Right lung (tissue), 5 donors: ENCODE results near the gene KRTAP10-10. TPM values are rescaled to one million over a fixed set of nuclear protein-coding genes. Genes with fewer than 3 reads are reported as not detected.
"Not testable (repeated sequence)": the region's sequence is repeated elsewhere in the genome, so short reads cannot be mapped to it uniquely, and the experiment has no call there.

Source experiments
- DNase-seq, 2 donors: peaks; one replicate each; pipeline ENCODE4 v3.0.0-alpha.2; 2013
- polyA plus RNA-seq, 5 donors: library from polyadenylated mRNA; unstranded; fragments of 120-200 nt; gene quantifications; one replicate each; pipeline versions ENCODE4 v1.2.1 to v1.2.3, GENCODE V29; 2013; ENCODE audit warnings: inconsistent platforms in 1 of 5, low replicate concordance in 1 of 5; ENCODE audit not compliant: insufficient read length in 5 of 5, insufficient read depth in 1 of 5

The KRTAP10-10 gene
- polyA plus RNA-seq, 5 donors = not detected

DNA sequence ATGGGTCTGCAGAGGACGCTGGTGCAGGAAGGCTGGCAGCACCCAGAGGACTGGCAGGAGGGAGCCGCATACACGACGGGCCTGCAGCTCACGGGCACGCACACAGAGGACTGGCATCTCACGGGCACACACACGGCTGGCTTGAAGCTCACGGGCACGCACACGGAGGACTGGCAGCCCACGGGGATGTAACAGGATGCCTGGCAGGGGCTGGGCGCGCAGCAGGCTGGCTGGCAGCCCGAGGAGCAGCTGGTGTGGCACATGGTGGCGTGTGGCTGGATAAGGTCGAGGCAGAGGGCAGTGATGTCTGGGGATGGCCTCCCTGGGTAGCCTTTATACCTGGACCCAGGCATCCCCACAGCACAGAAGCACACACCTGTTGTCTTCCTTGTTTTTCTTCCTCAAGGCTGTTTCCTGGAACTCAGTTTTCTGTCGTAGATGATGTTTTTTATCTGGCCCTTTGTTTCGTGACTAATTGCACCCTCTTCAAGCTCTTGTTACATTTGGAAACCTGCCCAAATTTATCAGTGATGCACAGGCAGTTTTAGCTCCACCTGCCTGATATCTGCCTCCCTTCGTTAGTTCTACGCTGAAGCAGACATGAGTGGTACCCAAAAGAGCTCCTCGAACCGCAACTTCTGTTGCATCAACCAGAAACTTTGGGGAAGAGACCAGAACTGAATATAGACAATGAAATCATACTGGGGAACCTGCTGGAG lies 44.9 kb downstream of the KRTAP10-10 start, which contains the start of gene KRTAP12-1:
KRTAP12-1 (minus strand) TSS at position 303 of the 719 bp plus-strand sequence; CDS start at position 263, 40 bp downstream.
- no peak for DNase-seq

DNA sequence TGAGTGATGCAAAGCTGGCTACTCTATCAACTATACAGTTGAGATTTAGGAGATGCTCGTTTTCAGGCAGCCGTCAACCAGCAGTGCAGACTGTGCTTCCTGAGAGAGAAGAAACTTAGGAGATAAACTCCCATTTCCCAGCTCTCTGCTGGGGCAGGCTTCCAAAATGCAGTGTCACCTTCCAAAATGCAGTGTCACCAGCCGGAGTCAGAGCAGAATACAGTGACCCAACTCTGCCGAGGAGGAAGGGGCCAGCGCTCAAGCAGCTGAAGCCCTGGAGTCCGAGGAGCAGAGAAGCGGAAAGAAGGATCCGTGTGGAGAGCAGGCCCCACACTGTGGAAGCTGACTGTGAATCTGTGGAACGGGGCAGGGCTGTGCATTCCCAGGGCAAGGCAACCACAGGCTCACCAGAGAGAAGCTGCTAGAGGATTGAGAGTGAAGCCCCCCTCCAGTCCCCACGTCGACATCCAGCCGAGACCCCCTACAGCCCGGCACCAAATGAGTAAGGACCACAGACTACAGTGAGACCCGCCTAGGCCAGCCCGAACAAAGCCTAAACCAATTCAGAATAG lies 45.5 kb downstream of the KRTAP10-10 start:
- no peak for DNase-seq

DNA sequence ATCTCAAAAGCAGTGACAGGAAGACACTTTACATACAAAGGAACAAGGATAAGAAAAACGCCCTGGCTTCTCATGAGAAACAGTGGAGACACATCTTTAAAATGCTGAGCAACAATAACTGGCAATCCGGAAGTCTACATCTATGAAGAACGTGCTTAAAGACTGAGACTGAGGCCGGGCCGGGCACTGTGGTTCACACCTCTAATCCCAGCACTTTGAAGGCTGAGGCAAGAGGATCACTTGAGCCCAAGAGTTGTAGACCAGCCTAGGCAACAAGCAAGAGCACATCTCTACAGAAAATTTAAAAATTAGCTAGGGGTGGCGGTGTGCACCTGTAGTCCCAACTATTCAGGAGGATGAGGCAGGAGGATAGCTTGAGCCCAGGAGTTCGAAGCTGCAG lies 46.9 kb downstream of the KRTAP10-10 start:
- no peak for DNase-seq

DNA sequence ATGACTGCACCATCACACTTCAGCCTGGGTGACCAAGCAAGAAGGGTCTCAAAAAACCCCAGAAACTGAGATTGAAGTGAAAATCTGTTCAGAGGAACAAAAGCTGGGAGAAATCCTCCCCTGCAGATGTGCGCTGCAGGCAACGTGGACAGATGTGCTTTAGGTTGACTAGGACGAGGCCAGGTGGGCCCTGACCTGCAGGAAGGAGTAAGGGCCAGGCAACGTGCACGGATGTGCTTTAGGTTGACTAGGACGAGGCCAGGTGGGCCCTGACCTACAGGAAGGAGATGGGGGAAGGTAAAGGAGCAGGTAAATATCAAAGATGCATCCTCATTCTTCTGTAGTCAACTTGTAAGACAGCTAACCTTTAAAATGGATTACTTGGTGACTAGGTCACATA lies 47.3 kb downstream of the KRTAP10-10 start:
- DNase-seq = no peak

DNA sequence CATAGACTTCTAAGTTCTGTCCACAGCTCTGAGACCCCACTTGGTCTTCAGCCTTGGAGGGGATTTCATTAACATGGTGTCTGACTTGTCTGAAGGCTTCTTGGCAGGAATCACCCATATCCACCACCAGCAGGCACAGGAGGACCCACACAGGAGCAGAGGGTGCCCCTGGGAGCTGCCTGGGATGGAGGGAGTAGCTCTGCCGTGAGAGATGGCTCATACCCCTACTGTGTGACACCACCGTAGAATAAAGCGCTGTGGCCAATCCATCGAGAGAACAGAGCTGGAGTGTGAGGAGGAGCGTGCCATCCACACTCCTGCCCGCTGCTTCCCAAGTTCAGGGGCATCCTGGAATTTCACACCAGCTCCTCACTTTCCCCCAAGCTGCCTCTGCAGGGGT lies 47.9 kb downstream of the KRTAP10-10 start:
- DNase-seq = not testable (repeated sequence)

DNA sequence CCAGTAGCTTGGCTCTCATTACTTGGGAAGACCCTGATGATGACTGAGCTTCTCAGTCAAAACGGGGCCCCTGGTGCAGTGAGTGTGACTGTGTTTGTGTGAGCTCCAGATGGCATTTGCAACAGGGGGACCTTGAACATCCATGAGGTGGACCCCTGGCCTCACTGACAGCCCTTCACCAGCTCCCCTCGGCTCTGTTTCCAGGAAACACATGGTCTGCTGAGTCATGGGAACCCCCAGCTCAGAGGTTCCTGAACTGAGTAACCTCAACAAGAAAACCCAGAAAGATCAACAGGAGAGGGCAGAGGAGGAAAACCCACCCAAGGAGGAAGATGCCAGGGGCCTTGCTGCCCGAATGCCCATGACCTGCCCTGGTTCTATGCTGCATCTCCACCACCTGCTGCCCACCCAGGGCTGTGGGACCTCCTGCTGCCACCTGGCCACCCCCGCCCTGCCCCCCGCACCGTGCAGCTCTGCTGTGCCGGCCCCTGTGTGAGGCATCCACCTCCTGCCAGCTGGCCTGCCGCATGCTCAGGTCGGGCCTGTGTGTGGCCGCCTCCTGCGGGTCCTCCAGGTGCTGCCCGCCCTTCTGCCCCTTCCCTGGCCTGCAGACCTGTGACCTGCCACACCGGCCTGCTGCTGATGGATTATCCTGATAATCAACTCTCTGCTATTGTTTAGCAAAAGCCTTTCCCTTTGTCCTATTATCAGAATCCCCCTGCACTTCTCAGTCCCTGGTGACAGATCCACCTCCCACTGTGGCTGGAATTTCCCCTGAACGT lies 49.0 kb downstream of the KRTAP10-10 start:
- DNase-seq = no peak

DNA sequence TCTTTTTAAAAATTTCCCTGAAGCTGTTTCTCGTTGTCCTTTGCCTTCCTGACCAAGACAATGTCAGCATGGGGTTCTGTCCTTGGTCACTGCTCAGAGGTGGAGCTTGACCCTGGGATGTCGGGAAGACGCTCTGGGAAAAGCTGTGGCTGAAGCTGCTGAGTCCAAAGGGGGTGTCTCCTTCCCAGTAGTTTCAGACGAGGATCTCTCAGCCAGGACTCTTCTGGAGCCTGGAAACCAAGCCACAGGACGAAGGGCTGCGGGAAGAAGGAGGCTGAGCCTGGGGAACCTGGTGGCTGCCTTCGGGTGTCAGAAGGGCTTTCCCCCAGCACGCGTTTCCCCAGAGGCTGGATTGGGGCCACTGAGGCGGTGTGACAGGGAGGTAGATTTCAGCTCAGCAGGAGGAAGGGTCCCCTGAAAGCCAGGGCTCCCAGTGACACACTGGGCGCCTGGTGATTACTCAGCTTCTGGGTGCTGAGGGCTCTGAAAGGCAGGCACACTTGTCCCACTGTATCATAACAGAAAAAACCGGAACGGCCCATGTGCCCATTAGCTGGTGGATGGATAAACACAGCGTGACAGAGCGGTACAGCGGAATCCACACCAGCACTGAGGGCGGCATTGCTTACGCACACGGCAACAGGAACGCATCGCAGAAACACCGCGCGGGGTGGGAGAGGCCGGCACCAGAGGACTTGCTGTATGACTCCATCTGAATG lies 49.8 kb downstream of the KRTAP10-10 start:
- DNase-seq = no peak

DNA sequence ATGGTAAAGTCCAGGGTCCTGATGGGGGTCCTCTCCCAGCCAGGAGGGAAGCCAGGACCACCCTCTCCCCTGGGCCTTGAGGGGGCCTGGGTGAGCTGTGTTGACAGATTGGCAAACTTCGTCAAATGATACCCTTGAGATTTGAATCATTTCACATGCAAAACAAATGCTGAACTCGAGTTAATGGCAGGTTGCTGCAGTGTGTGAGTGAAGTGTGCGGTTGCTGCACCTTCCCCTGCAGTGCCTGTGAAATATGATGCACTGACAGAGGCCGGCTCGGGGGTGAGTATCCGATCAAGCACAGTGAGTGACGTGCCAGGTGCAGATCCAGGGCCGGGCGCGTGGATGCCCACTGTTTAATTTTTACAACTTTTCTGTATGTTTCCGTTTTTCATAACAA lies 50.5 kb downstream of the KRTAP10-10 start:
- DNase-seq = no peak

Other genes starting within 250 kb of the KRTAP10-10 start
- 1 to 10 TPM; 4.2 to 6.6 (median 5.9) TPM for gene LRRC3, start 181.8 kb upstream of the KRTAP10-10 start, polyA plus RNA-seq
- gene KRTAP10-1, start 97.2 kb upstream of the KRTAP10-10 start, polyA plus RNA-seq = not detected
- gene KRTAP10-2, start 85.9 kb upstream of the KRTAP10-10 start, polyA plus RNA-seq = not detected
- not detected for gene KRTAP10-3, start 78.6 kb upstream of the KRTAP10-10 start, polyA plus RNA-seq
- not detected for gene KRTAP10-4, start 63.6 kb upstream of the KRTAP10-10 start, polyA plus RNA-seq
- gene KRTAP10-5, start 56.8 kb upstream of the KRTAP10-10 start, polyA plus RNA-seq = not detected
- gene KRTAP10-6, start 44.9 kb upstream of the KRTAP10-10 start, polyA plus RNA-seq = not detected
- gene KRTAP10-7, start 36.8 kb upstream of the KRTAP10-10 start, polyA plus RNA-seq = not detected
- gene KRTAP10-8, start 25.3 kb upstream of the KRTAP10-10 start, polyA plus RNA-seq = not detected
- gene KRTAP10-9, start 10.3 kb upstream of the KRTAP10-10 start, polyA plus RNA-seq = not detected
- not detected for gene KRTAP10-11, start 9.1 kb downstream of the KRTAP10-10 start, polyA plus RNA-seq
- gene KRTAP12-4, start 17.3 kb downstream of the KRTAP10-10 start, polyA plus RNA-seq = not detected
- not detected for gene KRTAP12-3, start 20.6 kb downstream of the KRTAP10-10 start, polyA plus RNA-seq
- gene KRTAP12-2, start 29.6 kb downstream of the KRTAP10-10 start, polyA plus RNA-seq = not detected
- not detected for gene KRTAP12-1, start 44.8 kb downstream of the KRTAP10-10 start, polyA plus RNA-seq
- gene KRTAP10-12, start 59.8 kb downstream of the KRTAP10-10 start, polyA plus RNA-seq = not detected
- 1 to 10 TPM; 2.0 to 4.4 (median 3.0) TPM for gene TSPEAR, start 74.2 kb downstream of the KRTAP10-10 start, polyA plus RNA-seq
- 100 to 1,000 TPM; 110 to 155 (median 135) TPM for gene UBE2G2, start 164.5 kb downstream of the KRTAP10-10 start, polyA plus RNA-seq
- 100 to 1,000 TPM; 116 to 138 (median 124) TPM for gene SUMO3, start 180.7 kb downstream of the KRTAP10-10 start, polyA plus RNA-seq
- 100 to 1,000 TPM; 190 to 221 (median 212) TPM for gene PTTG1IP, start 236.3 kb downstream of the KRTAP10-10 start, polyA plus RNA-seq